ENCODE results near the gene FRY.
A peak's percentile ranks its signal among the peaks of the same experiment; 100 is the strongest.

FRY gene

DNA sequence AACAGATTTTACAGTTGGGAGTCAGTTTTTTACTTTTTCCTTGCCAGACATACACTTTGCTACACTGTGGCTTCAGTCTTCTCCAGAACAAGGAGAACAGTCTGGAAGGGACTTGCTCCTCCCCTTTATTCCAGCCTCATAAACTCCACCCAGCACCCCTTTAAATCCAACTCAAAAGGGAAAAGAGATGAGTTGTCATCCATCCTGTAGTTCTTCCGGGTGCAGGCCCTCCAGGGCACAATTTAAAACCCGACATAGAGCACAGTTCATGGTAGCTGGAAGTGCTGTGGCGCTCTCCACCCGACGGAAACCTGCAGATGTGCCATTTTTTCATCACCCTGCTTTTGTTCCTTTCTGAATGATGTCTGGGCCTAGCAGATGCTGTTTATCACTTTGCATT, 184.7 kb downstream of the FRY start:
- no peak for DNase-seq (ENCODE audit: low spot score)

GRCh38 chr13:32222046-32222676, 190.6 kb downstream of the FRY start:
- no peak for DNase-seq (ENCODE audit: low spot score)

GRCh38 chr13:32224916-32225315, 193.3 kb downstream of the FRY start:
- DNase-seq (ENCODE audit: low spot score), result no peak

DNA sequence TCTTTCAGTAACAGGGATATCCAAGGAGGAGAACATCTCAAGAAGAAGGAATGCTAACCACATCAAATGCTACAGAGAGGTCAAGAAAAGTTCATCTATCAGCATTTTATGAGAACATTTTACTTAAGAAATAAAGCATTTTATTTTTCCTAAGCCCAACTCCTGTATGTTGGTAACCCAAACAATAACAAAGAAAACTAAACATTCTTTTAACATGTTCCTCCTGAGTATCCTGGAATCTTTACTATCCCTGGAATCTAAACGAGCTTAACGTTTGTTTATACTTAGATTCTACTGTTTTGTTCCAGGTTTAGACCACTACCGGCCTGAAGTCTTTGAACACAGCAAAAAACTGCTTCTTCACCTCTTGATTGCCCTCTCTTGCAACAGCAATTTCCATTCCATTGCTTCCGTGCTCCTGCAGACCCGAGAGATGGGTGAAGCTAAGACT, 193.9 kb downstream of the FRY start:
- no peak for DNase-seq (ENCODE audit: low spot score)

GRCh38 chr13:32228330-32229041, 196.9 kb downstream of the FRY start:
- DNase-seq (ENCODE audit: low spot score), result no peak

- no peak for DNase-seq (ENCODE audit: low spot score)
Measured at GRCh38 chr13:32229443-32229842, 197.9 kb downstream of the FRY start.

- DNase-seq (ENCODE audit: low spot score), result no peak
Measured at GRCh38 chr13:32232263-32232662, 200.7 kb downstream of the FRY start.

GRCh38 chr13:32233062-32233461, 201.5 kb downstream of the FRY start:
- no peak for DNase-seq (ENCODE audit: low spot score)

DNA sequence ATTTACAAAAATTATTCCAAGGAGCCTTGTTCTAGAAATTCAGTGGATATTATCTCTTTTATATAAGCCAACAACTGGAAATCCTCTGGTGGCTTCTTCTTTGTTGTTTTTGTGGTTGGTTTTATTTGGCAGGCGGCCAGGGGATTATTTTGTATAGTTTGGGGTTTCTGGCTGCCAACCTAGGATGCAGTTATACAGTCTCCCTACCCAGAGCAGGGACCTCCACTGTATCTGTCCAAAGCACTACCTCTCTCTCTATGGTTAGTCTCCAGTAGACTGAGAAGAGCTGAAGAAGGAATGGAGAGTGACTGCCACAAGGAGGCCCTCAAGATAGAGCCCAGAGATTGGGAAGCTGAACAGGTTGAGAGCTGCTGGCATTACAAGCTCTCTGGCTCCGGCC, 203.3 kb downstream of the FRY start:
- DNase-seq (ENCODE audit: low spot score), result no peak

GRCh38 chr13:32237681-32238080, 206.1 kb downstream of the FRY start:
- no peak for DNase-seq (ENCODE audit: low spot score)

DNA sequence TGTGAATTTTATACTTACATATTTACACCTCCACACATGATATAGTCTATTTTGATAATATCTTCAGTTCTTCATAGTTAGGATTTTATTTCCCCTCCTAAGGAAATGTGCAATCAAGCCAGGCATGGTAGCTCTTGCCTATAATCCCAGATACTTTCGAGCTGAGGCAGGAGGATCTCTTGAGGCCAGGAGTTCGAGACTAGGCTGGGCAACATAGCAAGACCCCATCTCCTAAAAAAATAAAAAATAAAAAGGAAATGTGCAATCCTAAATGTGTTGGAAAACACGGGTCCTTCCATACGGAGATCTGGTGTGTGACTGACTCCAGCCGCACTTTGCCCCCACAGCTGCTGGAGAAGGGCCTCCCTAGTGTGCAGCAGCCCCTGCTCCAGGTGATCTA, 212.1 kb downstream of the FRY start:
- DNase-seq (ENCODE audit: low spot score), result no peak

GRCh38 chr13:32245555-32245954, 214.0 kb downstream of the FRY start:
- DNase-seq (ENCODE audit: low spot score), result no peak

DNA sequence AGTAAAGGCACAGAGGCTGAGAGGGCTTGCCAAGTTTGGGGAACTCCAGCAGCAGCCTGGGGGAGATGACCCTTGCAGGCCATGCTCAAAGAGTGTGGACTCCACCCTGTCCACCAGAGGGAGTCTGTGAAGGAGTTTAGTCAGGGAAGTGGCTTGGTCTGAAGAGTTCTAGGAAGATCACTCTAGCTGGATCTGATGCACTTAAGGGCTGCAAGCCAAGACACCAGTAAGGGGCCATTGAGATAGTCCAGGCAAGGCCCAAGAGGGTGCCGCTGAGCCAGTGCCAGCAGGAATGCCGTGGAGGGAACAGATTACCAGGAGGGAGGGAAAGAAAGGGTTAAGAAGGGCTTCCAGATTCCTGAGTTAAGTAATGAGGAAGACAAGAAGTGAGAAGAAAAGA, 214.9 kb downstream of the FRY start:
- peak; percentile 62 for DNase-seq (ENCODE audit: low spot score)

GRCh38 chr13:32247887-32248286, 216.3 kb downstream of the FRY start:
- no peak for DNase-seq (ENCODE audit: low spot score)

DNA sequence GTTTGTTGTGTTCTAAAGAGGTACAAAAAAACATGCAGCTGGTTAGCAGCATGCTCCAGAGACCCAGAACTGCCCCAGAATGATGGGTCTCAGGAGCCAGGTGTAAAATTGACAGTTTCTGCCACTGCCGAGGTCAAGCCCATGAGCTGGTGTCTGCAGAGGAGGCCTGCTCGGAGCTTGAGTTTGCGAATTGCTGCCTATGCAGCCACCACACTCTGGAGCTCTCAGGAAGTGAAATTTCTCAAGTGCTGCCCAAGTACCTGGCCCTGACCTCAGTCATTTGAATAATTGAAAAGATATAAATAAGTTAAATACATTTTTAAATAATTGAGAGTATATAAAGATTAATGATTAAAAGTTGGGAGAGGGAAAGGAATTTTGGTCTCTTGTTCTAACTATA, 217.2 kb downstream of the FRY start:
- DNase-seq (ENCODE audit: low spot score), result no peak

GRCh38 chr13:32252812-32253438, 221.4 kb downstream of the FRY start:
- DNase-seq (ENCODE audit: low spot score), result no peak

DNA sequence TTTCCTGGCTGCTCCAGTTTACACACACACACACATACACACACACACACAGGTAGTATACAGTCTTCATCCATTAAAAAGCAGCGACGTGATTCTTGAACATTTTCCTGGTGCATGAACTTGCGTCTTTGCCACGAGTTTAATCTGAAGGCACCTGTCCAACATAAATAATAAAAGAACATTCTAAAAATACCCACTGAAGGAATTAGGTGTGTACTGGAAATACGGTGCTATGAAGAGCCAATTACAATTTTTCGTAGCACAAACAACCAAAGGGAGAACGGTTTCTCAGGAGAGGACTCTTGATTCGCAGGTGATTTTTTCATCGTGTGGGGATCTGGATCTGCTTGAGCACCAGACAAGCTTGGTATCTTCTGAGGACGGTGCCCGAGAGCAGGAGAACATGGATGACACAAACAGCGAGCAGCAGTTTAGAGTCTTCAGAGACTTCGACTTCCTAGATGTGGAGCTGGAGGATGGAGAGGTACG, 222.4 kb downstream of the FRY start:
- no peak for DNase-seq (ENCODE audit: low spot score)

GRCh38 chr13:32254416-32254815, 222.8 kb downstream of the FRY start:
- no peak for DNase-seq (ENCODE audit: low spot score)

- no peak for DNase-seq (ENCODE audit: low spot score)
Measured at GRCh38 chr13:32254916-32255723, 223.5 kb downstream of the FRY start.

DNA sequence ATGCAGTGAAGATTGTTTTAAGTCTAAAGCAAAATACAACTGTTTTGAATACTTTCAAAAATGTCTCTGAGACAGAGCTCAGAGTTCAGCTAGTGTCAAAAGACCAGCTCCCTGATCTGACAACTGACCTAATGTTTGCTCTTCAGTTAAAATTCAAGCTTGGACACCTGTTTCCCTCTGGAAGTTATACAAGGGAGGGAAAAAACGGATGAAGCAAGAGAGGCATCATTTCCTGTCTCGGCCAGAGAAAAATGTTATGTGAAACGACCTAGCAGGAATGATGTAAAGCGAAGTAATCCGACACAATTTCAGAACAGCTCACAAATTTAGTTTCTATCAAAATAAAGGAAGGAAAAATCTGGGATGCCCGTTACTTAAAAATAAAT, 224.1 kb downstream of the FRY start:
- no peak for DNase-seq (ENCODE audit: low spot score)

DNA sequence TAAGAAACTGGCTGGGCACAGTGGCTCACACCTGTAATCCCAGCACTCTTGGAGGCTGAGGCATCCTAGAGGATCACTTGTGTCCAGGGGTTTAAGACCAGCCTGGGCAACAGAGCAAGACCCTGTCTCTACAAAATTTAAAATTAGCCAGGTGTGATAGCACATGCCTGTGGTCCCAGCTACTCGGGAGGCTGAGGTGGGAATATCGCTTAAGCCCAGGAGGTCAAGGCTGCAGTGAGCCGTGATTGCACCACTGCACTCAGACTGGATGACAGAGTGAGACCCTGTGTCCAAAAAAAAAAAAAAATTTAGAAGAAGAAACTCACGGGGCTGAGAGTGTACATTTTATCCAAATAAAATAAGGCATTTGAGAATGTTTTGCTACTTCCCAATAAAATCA, 224.7 kb downstream of the FRY start:
- DNase-seq (ENCODE audit: low spot score), result no peak

DNA sequence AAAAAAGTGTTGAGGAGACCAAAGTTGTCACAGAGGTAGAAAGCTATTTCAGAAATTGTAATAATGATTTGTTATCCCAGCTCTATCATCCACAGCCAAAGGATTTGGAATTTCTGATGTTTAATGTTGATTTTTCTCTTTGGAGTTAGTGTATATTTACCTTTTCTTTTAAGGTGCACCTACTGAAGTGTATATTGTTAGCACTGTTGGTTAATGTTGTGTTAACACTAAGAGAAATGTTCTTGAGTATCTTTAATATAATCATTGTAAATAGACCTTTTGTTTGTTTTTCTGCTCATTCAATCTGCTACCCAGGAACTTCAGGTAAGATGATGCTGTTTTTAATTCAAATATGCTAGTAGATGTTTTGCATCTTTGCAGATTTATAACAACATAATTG, 226.1 kb downstream of the FRY start:
- DNase-seq (ENCODE audit: low spot score), result no peak

DNA sequence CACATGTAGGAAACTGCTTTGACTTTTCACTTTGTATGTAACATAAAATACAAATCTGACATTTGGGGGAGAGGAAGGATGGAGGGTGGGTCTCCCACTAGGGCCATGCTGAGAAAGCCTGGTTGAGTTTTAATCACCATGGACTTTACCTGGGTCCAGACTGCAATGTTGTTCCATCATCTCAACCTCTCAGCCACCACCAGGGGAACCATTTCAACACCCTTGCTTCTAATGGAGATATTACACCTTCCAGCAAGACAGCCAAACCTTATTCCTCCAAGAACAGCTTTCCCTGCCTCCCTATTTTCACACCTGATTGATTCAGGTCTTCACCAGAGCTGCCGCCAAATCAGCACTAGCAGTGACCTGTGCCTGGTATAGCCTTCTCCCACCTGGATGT, 227.5 kb downstream of the FRY start:
- DNase-seq (ENCODE audit: low spot score), result no peak

All from germinal center (tissue), 1 donor.